WTC11 (cell line): ENCODE measurements around the gene CRADD. TPM values are rescaled to one million over a fixed set of nuclear protein-coding genes. Genes with fewer than 3 reads are reported as not detected.

ENCODE experiments used
- ATAC-seq: fragments of 200-7000 bp; cut with Tn5 transposase; 2 replicates; pipeline ENCODE4 v1.10.0; 2021; ENCODE audit warnings: mild to moderate bottlenecking, moderate library complexity
- CTCF ChIA-PET: fragments of 300-600 bp; sonication (Branson Sonifier 250); formaldehyde crosslinking; loops from one replicate; lab custom pipeline; 2021; ENCODE audit warnings: antibody characterized with exemption; lab: Charles Lee
- POLR2A ChIA-PET: fragments of 350-600 bp; sonication (Branson Sonifier 250); formaldehyde crosslinking; loops from one replicate; lab custom pipeline; 2021; ENCODE audit warnings: antibody characterized with exemption; lab: Charles Lee
- DNase-seq: peaks from one replicate; pipeline ENCODE4 v3.0.0; 2021; ENCODE audit warnings: low spot score
- H3K27ac Mint-ChIP-seq: 2 replicates; pipeline ENCODE4 v1.8.0; 2021; ENCODE audit warnings: mixed read lengths
- H3K27me3 Mint-ChIP-seq: 2 replicates; pipeline ENCODE4 v1.8.0; 2021; ENCODE audit warnings: low read depth, mild to moderate bottlenecking, moderate library complexity, mixed read lengths
- H3K36me3 Mint-ChIP-seq: 2 replicates; pipeline ENCODE4 v1.8.0; 2021; ENCODE audit warnings: mixed read lengths
- H3K4me1 Mint-ChIP-seq: 2 replicates; pipeline ENCODE4 v1.8.0; 2022; ENCODE audit warnings: mixed read lengths
- H3K4me3 Mint-ChIP-seq: 2 replicates; pipeline ENCODE4 v1.8.0; 2021; ENCODE audit warnings: mild to moderate bottlenecking, moderate library complexity, mixed read lengths
- H3K9me3 Mint-ChIP-seq: 2 replicates; pipeline ENCODE4 v1.8.0; 2021; ENCODE audit warnings: mixed read lengths
- AR ChIP-seq: fragments of 250-450 bp; sonication (Bioruptor Pico); IDR thresholded peaks from 2 replicates; pipeline ENCODE4 v1.9.0; 2021; ENCODE audit warnings: mild to moderate bottlenecking
- ATF2 ChIP-seq: sonication (generic); formaldehyde crosslinking; IDR thresholded peaks from 2 replicates; pipeline ENCODE4 v1.8.1; 2022; ENCODE audit warnings: low read depth, missing genetic modification reagents, borderline replicate concordance
- ATF6 ChIP-seq: sonication (generic); formaldehyde crosslinking; IDR thresholded peaks from 2 replicates; pipeline ENCODE4 v1.8.1; 2023; ENCODE audit warnings: mild to moderate bottlenecking, missing genetic modification reagents
- E2F5 ChIP-seq: sonication (generic); formaldehyde crosslinking; IDR thresholded peaks from 2 replicates; pipeline ENCODE4 v1.8.1; 2022; ENCODE audit warnings: mild to moderate bottlenecking, moderate library complexity, missing genetic modification reagents
- FOXK1 ChIP-seq: sonication (generic); formaldehyde crosslinking; IDR thresholded peaks from 2 replicates; pipeline ENCODE4 v1.8.0; 2022; ENCODE audit warnings: mild to moderate bottlenecking, moderate library complexity, missing genetic modification reagents
- FOXP1 ChIP-seq: sonication (generic); formaldehyde crosslinking; IDR thresholded peaks from 2 replicates; pipeline ENCODE4 v1.8.0; 2022; ENCODE audit warnings: missing genetic modification reagents, mild to moderate bottlenecking, moderate library complexity, borderline replicate concordance
- GRHL2 ChIP-seq: fragments of 250-450 bp; sonication (Bioruptor Pico); IDR thresholded peaks from 2 replicates; pipeline ENCODE4 v1.8.0; 2022; ENCODE audit warnings: mild to moderate bottlenecking, moderate library complexity; ENCODE audit not compliant: insufficient replicate concordance, severe bottlenecking
- HMGA2 ChIP-seq: fragments of 250-450 bp; sonication (Bioruptor Pico); IDR thresholded peaks from 2 replicates; pipeline ENCODE4 v1.4.0; 2021; ENCODE audit warnings: mild to moderate bottlenecking, moderate library complexity
- IRF1 ChIP-seq: sonication (generic); formaldehyde crosslinking; IDR thresholded peaks from 2 replicates; pipeline ENCODE4 v1.8.0; 2023; ENCODE audit warnings: missing genetic modification reagents
- IRF2 ChIP-seq: sonication (generic); formaldehyde crosslinking; IDR thresholded peaks from 2 replicates; pipeline ENCODE4 v1.8.0; 2022; ENCODE audit warnings: low read depth, missing genetic modification reagents, borderline replicate concordance
- OVOL2 ChIP-seq: fragments of 250-450 bp; sonication (Bioruptor Pico); IDR thresholded peaks from 2 replicates; pipeline ENCODE4 v1.9.0; 2021; ENCODE audit warnings: mild to moderate bottlenecking, borderline replicate concordance
- PRDM15 ChIP-seq: sonication (generic); formaldehyde crosslinking; IDR thresholded peaks from 2 replicates; pipeline ENCODE4 v1.8.0; 2022; ENCODE audit warnings: missing genetic modification reagents
- RELA ChIP-seq: sonication (generic); formaldehyde crosslinking; IDR thresholded peaks from 2 replicates; pipeline ENCODE4 v1.8.1; 2022; ENCODE audit warnings: missing genetic modification reagents, mild to moderate bottlenecking, borderline replicate concordance
- TP53 ChIP-seq: sonication (generic); formaldehyde crosslinking; IDR thresholded peaks from 2 replicates; pipeline ENCODE4 v1.8.1; 2023; ENCODE audit warnings: mild to moderate bottlenecking, missing genetic modification reagents
- ZNF121 ChIP-seq: sonication (generic); formaldehyde crosslinking; IDR thresholded peaks from 2 replicates; pipeline ENCODE4 v1.8.0; 2023; ENCODE audit warnings: missing genetic modification reagents
- ZNF263 ChIP-seq: sonication (generic); formaldehyde crosslinking; IDR thresholded peaks from 2 replicates; pipeline ENCODE4 v1.8.1; 2022; ENCODE audit warnings: low read depth, mild to moderate bottlenecking, moderate library complexity, missing genetic modification reagents
- ZNF317 ChIP-seq: sonication (generic); formaldehyde crosslinking; IDR thresholded peaks from 2 replicates; pipeline ENCODE4 v1.8.1; 2023; ENCODE audit warnings: low read depth, mild to moderate bottlenecking, moderate library complexity, missing genetic modification reagents, borderline replicate concordance
- ZNF396 ChIP-seq: fragments of 250-450 bp; sonication (Bioruptor Pico); IDR thresholded peaks from 2 replicates; pipeline ENCODE4 v1.8.0; 2021; ENCODE audit warnings: mild to moderate bottlenecking, moderate library complexity, borderline replicate concordance
- ZNF416 ChIP-seq: fragments of 250-450 bp; sonication (Bioruptor Pico); IDR thresholded peaks from 2 replicates; pipeline ENCODE4 v1.9.0; 2021; ENCODE audit warnings: mild to moderate bottlenecking, inconsistent platforms
- total RNA-seq: library from RNA; stranded (reverse); gene quantifications from 3 replicates; pipeline ENCODE4 v1.2.3, GENCODE V29; 2021

CRADD gene
- total RNA-seq, 1 experiment from 2014 or later, result 11.6 TPM

- Mint-ChIP-seq H3K9me3 (peaks cover 31% of the 10 kb centered on the region), H3K4me3 (no peak overlapping the region)
- ATAC-seq, result no peak
Measured at GRCh38 chr12:93904124-93904523, 226.9 kb downstream of the CRADD start.

GRCh38 chr12:93908264-93908663 is 231.1 kb downstream of the CRADD start:
- no peaks in the 10 kb centered on the region for H3K27me3 Mint-ChIP-seq
- no peaks in the 10 kb centered on the region; the same call in 1 of the 2 replicates for H3K36me3 Mint-ChIP-seq
- no peak overlapping the region for H3K4me3 Mint-ChIP-seq
- ATAC-seq, result no peak
- H3K4me1 Mint-ChIP-seq, result peaks cover 12% of the 10 kb centered on the region
- TF ChIP-seq E2F5, result no peak
- no peak for TF ChIP-seq ATF6
- TF ChIP-seq IRF2 (CRISPR knock-in tag), result no peak
- no peak for TF ChIP-seq FOXK1 (CRISPR knock-in tag)
- TF ChIP-seq RELA (CRISPR knock-in tag), result no peak
- TF ChIP-seq IRF1 (CRISPR knock-in tag), result no peak
- TF ChIP-seq ZNF317 (CRISPR knock-in tag), result no peak
- no peak for TF ChIP-seq PRDM15
- no peak for TF ChIP-seq TP53 (CRISPR knock-in tag)
- TF ChIP-seq HMGA2, result no peak
- no peak for TF ChIP-seq ZNF416
- no peak for TF ChIP-seq ZNF121 (CRISPR knock-in tag)
- TF ChIP-seq FOXP1 (CRISPR knock-in tag), result no peak
- TF ChIP-seq, all 79 proteins: peak for 0
- peaks cover 6% of the 10 kb centered on the region for H3K9me3 Mint-ChIP-seq
- ChIA-PET CTCF (no interaction called here), POLR2A (no interaction called here)
- no peak overlapping the region for H3K27ac Mint-ChIP-seq
- no peak for DNase-seq

More at GRCh38 chr12:93904124-93904523, 226.9 kb downstream of the CRADD start:
- peaks cover 16% of the 10 kb centered on the region for H3K36me3 Mint-ChIP-seq
- ChIA-PET POLR2A (no interaction called here), CTCF (interaction anchor here (0.6 to 1.2 kb wide), 2 partner anchors 9 to 431 kb away, joined by 3 read pairs; no protein-coding TSS in a partner anchor)
- no peak for TF ChIP-seq ATF2 (CRISPR knock-in tag)
- no peak for TF ChIP-seq TP53 (CRISPR knock-in tag)
- no peak for TF ChIP-seq AR
- TF ChIP-seq GRHL2, result no peak
- no peak for TF ChIP-seq OVOL2
- TF ChIP-seq ZNF263 (CRISPR knock-in tag), result no peak
- TF ChIP-seq ZNF396 (CRISPR knock-in tag), result no peak
- H3K4me1 Mint-ChIP-seq, result peaks cover 12% of the 10 kb centered on the region
- H3K27me3 Mint-ChIP-seq, result no peaks in the 10 kb centered on the region
- H3K27ac Mint-ChIP-seq, result no peak overlapping the region
- no peak for DNase-seq
